GM21528 (cell line): ENCODE measurements around the gene SLC29A3.

Source experiments
- ATAC-seq: cut with Tn5 transposase; IDR thresholded peaks from one replicate; pipeline ENCODE4 v1.9.1; 2021; ENCODE audit warnings: mild to moderate bottlenecking, moderate library complexity; ENCODE audit not compliant: unreplicated experiment, low FRiP score

SLC29A3 gene

DNA sequence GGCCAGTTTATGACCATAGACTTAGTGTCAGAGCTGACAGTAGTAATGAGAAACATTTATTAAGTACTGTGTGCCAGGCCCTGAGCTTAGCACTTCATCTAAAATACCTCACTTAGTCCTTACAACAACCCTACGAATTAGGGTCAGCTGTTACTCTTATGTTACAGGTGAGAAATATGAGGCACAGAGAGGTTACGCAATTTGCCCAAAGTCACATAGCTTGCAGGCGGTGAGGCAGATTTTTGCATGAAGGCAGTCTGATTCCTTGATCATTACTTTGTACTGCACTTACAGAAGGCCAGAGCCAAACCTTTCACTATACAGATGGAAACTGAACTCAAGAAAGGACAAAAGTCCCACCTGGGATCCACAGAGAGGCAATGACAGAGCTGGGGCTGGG, 87.8 kb downstream of the SLC29A3 start:
- ATAC-seq = no peak

DNA sequence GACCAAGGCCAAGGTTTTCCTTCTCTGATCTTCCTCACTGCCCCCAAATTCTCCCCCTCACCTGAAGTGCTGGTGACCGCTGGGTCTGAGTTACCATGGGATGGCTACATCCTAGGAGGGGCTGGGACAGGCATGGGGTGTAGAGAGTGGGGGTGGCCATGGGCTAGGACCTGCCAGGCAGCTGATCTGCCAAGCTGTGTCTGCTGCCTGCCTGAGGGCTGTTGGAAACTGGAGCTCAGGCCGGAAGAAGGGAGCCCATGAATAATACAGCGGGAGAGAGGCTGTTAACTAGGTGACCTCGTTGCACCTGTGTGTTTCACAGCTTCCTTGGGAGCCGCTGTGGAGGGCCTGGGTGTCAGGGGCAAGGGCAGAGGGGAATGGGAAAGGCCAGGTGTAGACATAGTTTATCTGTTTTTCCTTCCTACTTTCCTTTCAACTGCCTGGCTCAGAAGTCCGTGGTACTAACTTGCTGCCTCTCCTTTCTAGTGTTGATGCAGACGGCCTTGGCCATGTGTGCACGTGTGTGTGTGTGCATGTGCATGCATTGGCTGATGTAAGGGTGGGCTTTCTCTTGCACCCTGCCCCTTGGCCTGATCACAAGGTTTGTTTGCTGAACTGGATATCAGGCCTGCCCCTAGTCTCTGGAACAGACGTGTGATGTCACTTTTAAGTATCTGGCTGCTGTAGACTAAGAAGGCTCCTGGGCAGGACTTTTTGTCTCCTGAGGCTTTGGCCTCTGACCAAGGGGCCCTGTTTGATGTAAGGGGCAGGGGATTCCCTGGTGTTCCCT, 89.6 kb downstream of the SLC29A3 start:
- ATAC-seq = no peak

DNA sequence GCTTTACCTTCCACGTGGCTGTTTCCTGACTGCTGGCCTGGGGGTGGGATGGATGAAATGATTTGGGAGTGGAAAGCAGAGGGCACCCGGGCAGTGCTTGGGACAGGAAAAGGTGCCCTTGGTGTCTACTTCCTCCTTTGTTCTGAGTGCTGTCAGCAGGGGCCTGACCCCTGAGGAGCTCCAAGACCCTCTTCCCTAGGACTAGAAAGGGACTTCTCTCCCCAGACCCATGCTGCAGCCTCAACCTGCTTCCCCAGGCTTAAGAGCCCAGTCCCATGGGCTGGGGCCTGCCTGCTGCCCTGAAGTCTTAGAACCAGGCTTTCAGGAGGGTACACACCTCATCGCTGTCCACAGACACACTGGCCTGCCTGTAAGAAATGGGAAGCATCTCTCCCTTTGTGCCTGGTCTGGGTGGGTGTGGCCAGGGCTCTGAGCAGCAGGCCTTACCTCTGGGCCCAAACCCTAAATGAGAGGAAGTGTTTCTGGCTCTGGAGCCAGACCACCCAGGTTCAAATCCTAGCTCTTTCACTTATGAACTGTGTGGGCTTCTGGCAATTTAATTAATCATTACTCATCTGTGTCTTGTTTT, 90.6 kb downstream of the SLC29A3 start:
- ATAC-seq = no peak
